OCI-LY7 (cell line): ENCODE data around the gene EDDM13.

ENCODE experiments used
- EZH2phosphoT487 ChIP-seq: fragments of 200-600 bp; sonication (generic); IDR thresholded peaks from 2 replicates; pipeline ENCODE4 v1.6.1; 2018; ENCODE audit warnings: low read depth, borderline replicate concordance, mild to moderate bottlenecking, mixed run types, antibody characterized with exemption, low read length, moderate library complexity, mixed read lengths
- TF ChIP-seq, protein P1 (sequence below): fragments of 200-600 bp; sonication (generic); conservative IDR thresholded peaks from 2 replicates; pipeline ENCODE4 v1.5.1; 2014; ENCODE audit warnings: mild to moderate bottlenecking, antibody characterized with exemption, low read length, moderate library complexity, mixed read lengths

GRCh38 chr19:56272161-56272798, at the start of gene EDDM13:
- TF ChIP-seq, protein P1, sequence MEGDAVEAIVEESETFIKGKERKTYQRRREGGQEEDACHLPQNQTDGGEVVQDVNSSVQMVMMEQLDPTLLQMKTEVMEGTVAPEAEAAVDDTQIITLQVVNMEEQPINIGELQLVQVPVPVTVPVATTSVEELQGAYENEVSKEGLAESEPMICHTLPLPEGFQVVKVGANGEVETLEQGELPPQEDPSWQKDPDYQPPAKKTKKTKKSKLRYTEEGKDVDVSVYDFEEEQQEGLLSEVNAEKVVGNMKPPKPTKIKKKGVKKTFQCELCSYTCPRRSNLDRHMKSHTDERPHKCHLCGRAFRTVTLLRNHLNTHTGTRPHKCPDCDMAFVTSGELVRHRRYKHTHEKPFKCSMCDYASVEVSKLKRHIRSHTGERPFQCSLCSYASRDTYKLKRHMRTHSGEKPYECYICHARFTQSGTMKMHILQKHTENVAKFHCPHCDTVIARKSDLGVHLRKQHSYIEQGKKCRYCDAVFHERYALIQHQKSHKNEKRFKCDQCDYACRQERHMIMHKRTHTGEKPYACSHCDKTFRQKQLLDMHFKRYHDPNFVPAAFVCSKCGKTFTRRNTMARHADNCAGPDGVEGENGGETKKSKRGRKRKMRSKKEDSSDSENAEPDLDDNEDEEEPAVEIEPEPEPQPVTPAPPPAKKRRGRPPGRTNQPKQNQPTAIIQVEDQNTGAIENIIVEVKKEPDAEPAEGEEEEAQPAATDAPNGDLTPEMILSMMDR, result no peak
- TF ChIP-seq EZH2phosphoT487, result no peak
